Measurements from ENCODE around the gene CYP11A1. TPM values are rescaled to one million over a fixed set of nuclear protein-coding genes. Genes with fewer than 3 reads are reported as not detected.

The CYP11A1 gene
- polyA plus RNA-seq, 2 of the 4 experiments (the other 2 are of a cell fraction): 0.06 TPM; not detected in 1

DNA sequence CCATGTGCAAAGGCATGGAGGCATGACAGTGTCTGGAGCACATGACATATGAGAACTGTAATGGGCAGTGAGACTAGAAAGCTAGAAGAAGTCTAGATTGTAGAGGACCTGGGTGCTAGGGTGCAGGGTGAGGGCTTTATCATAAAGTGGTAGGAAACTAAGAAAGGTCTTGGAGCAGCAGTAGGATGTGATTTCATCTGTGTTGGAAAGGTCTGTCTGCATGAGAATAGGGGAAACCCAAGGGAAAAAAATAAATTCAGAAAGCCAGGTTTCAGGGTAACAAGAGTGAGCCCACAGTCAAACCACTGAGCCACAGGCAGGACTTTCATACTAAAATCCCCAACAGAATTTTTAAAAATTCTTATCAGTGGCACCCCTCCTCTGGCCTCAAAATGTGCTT is 76.8 kb downstream of the CYP11A1 start:
- DNase-seq (ENCODE audit: low read depth in 1 of 2, low spot score in 1 of 2): no peak
- no peaks in the 10 kb centered on the region for H3K4me1 ChIP-seq
- FAIRE-seq: no peak
- no peaks in the 10 kb centered on the region for H3K9me3 ChIP-seq
- TF ChIP-seq, protein P1, sequence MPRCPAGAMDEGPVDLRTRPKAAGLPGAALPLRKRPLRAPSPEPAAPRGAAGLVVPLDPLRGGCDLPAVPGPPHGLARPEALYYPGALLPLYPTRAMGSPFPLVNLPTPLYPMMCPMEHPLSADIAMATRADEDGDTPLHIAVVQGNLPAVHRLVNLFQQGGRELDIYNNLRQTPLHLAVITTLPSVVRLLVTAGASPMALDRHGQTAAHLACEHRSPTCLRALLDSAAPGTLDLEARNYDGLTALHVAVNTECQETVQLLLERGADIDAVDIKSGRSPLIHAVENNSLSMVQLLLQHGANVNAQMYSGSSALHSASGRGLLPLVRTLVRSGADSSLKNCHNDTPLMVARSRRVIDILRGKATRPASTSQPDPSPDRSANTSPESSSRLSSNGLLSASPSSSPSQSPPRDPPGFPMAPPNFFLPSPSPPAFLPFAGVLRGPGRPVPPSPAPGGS (IDR thresholded peaks at IDR 0.05): no peak
- TF ChIP-seq MAZ (IDR thresholded peaks at IDR 0.05; ENCODE audit: borderline replicate concordance, low read depth, low read length) (no peak), PBX3 (IDR thresholded peaks at IDR 0.05) (no peak), KDM1A (IDR thresholded peaks at IDR 0.05; ENCODE audit: low read depth) (no peak), JUN (IDR thresholded peaks at IDR 0.05) (no peak), GATA3 (IDR thresholded peaks at IDR 0.05; ENCODE audit: borderline replicate concordance) (no peak), E2F6 (IDR thresholded peaks at IDR 0.05; ENCODE audit: borderline replicate concordance, low read depth) (no peak), HDAC2 (IDR thresholded peaks at IDR 0.05) (no peak), CEBPB (IDR thresholded peaks at IDR 0.05) (no peak), CHD2 (IDR thresholded peaks at IDR 0.05; ENCODE audit: low read length, partially characterized antibody) (no peak), PHF8 (IDR thresholded peaks at IDR 0.05; ENCODE audit: borderline replicate concordance, low read depth) (no peak), ZSCAN20 (CRISPR knock-in tag; IDR thresholded peaks at IDR 0.05) (no peak), SREBF2 (IDR thresholded peaks at IDR 0.05) (no peak), ZC3H11A (IDR thresholded peaks at IDR 0.05) (no peak), HEYL (CRISPR knock-in tag; IDR thresholded peaks at IDR 0.05) (no peak), POLR2A (IDR thresholded peaks at IDR 0.05; ENCODE audit: low read length) (no peak)
- no peak for ATAC-seq
- no peak overlapping the region for H3K4me3 ChIP-seq
- no peak overlapping the region for H3K4me2 ChIP-seq
- POLR2A ChIA-PET: no interaction called here
- CTCF ChIA-PET: interaction anchor here (1.0 to 5.0 kb wide), 6 partner anchors 10 to 53 kb away, joined by 3 to 24 read pairs (median 4); no protein-coding TSS in a partner anchor
- H3K27ac ChIP-seq: no peak overlapping the region

DNA sequence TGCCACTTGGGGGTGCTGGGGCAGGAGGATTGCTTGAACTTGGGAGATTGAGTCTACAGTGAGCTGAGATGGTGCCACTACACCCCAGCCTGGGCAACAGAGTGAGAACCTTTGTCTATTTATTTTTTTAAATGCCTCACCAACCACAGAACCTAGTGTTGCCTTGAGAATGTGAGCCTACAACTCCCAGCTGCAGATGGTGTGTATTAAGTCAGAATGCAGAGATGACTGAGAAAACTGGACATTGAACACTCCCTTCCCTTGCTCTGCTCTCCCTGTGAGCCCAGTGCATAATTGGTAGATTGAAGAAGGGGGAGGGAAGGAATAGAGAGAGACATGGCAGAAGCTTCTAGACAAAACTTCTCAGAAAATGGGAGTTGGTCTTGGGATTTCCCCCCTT is 77.8 kb downstream of the CYP11A1 start:
- DNase-seq (ENCODE audit: low read depth in 1 of 2, low spot score in 1 of 2) (no peak), FAIRE-seq (no peak), ATAC-seq (no peak)
- Histone ChIP-seq H3K4me3 (no peak overlapping the region), H3K4me2 (no peak overlapping the region), H3K4me1 (no peaks in the 10 kb centered on the region), H3K27ac (no peak overlapping the region), H3K9me3 (no peaks in the 10 kb centered on the region)
- POLR2A ChIA-PET: no interaction called here
- no peak for TF ChIP-seq EHMT2 (IDR thresholded peaks at IDR 0.05; ENCODE audit: low read depth)
- no peak for TF ChIP-seq CBX8 (IDR thresholded peaks at IDR 0.05)
- TF ChIP-seq MYC (IDR thresholded peaks at IDR 0.05; ENCODE audit: borderline replicate concordance, low read length): no peak
- no peak for TF ChIP-seq CBX2 (IDR thresholded peaks at IDR 0.05; ENCODE audit: borderline replicate concordance, low read depth)
- TF ChIP-seq, protein P2, sequence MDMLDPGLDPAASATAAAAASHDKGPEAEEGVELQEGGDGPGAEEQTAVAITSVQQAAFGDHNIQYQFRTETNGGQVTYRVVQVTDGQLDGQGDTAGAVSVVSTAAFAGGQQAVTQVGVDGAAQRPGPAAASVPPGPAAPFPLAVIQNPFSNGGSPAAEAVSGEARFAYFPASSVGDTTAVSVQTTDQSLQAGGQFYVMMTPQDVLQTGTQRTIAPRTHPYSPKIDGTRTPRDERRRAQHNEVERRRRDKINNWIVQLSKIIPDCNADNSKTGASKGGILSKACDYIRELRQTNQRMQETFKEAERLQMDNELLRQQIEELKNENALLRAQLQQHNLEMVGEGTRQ (IDR thresholded peaks at IDR 0.05): no peak
- TF ChIP-seq MAFK (IDR thresholded peaks at IDR 0.05; ENCODE audit: partially characterized antibody): no peak
- CTCF ChIA-PET: interaction anchor here (0.8 to 5.0 kb wide), 4 partner anchors 16 to 145 kb away, joined by 3 to 24 read pairs (median 4); no protein-coding TSS in a partner anchor

Small RNA genes within 50 kb of the gene (small RNA-seq; reads per million reads assigned to genes)
- 0 reads per million in 6 experiments for gene MIR6881

Other genes with a start within 250 kb of the CYP11A1 start
- 0.03 and 0.12 TPM in 2 replicates for gene ISLR2, start 237.1 kb downstream of the CYP11A1 start, polyA plus RNA-seq (2011; rRNA removed)
- gene ISLR2, start 237.1 kb downstream of the CYP11A1 start, polyA plus RNA-seq (2017; fragmentation: RNase III; extraction: RNeasy Plus Mini Kit Qiagen cat#74134 plus additional on column Dnase treatment): 0.10 to 0.25 TPM (median 0.17 TPM) in 3 replicates
- 0.10 and 0.28 TPM in 2 replicates for gene ISLR, start 193.9 kb downstream of the CYP11A1 start, polyA plus RNA-seq (2011; rRNA removed)
- 0.25 to 0.43 TPM (median 0.30 TPM) in 3 replicates for gene ISLR, start 193.9 kb downstream of the CYP11A1 start, polyA plus RNA-seq (2017; fragmentation: RNase III; extraction: RNeasy Plus Mini Kit Qiagen cat#74134 plus additional on column Dnase treatment)
- 35.0 and 49.8 TPM in 2 replicates for gene STRA6, start 164.9 kb downstream of the CYP11A1 start, polyA plus RNA-seq (2011; rRNA removed)
- 60.6 to 76.4 TPM (median 70.2 TPM) in 3 replicates for gene STRA6, start 164.9 kb downstream of the CYP11A1 start, polyA plus RNA-seq (2017; fragmentation: RNase III; extraction: RNeasy Plus Mini Kit Qiagen cat#74134 plus additional on column Dnase treatment)
- gene CCDC33, start 131.3 kb downstream of the CYP11A1 start, polyA plus RNA-seq (2011; rRNA removed): 5.4 and 5.9 TPM in 2 replicates
- gene CCDC33, start 131.3 kb downstream of the CYP11A1 start, polyA plus RNA-seq (2017; fragmentation: RNase III; extraction: RNeasy Plus Mini Kit Qiagen cat#74134 plus additional on column Dnase treatment): 9.2 to 11.9 TPM (median 10.4 TPM) in 3 replicates
- gene SEMA7A, start 66.3 kb upstream of the CYP11A1 start, polyA plus RNA-seq (2011; rRNA removed): 0.44 and 0.63 TPM in 2 replicates
- 1.2 to 1.7 TPM (median 1.7 TPM) in 3 replicates for gene SEMA7A, start 66.3 kb upstream of the CYP11A1 start, polyA plus RNA-seq (2017; fragmentation: RNase III; extraction: RNeasy Plus Mini Kit Qiagen cat#74134 plus additional on column Dnase treatment)
- 48.5 and 62.4 TPM in 2 replicates for gene UBL7, start 93.5 kb upstream of the CYP11A1 start, polyA plus RNA-seq (2011; rRNA removed)
- 31.0 to 35.3 TPM (median 32.6 TPM) in 3 replicates for gene UBL7, start 93.5 kb upstream of the CYP11A1 start, polyA plus RNA-seq (2017; fragmentation: RNase III; extraction: RNeasy Plus Mini Kit Qiagen cat#74134 plus additional on column Dnase treatment)
- gene ARID3B, start 173.6 kb upstream of the CYP11A1 start, polyA plus RNA-seq (2011; rRNA removed): 2.3 and 2.5 TPM in 2 replicates
- 2.1 to 2.6 TPM (median 2.3 TPM) in 3 replicates for gene ARID3B, start 173.6 kb upstream of the CYP11A1 start, polyA plus RNA-seq (2017; fragmentation: RNase III; extraction: RNeasy Plus Mini Kit Qiagen cat#74134 plus additional on column Dnase treatment)
- 35.7 and 42.5 TPM in 2 replicates for gene CLK3, start 248.2 kb upstream of the CYP11A1 start, polyA plus RNA-seq (2011; rRNA removed)
- 39.1 to 48.2 TPM (median 47.0 TPM) in 3 replicates for gene CLK3, start 248.2 kb upstream of the CYP11A1 start, polyA plus RNA-seq (2017; fragmentation: RNase III; extraction: RNeasy Plus Mini Kit Qiagen cat#74134 plus additional on column Dnase treatment)